Stimulated activated CD4-positive, alpha-beta T cell treated with anti-CD3 and anti-CD28 coated beads, Interleukin-12 subunit alpha, Interleukin-12 subunit beta, amount 100 ng/mL, for 24 hours (primary cell): ENCODE data around the gene KCNS1.

Experiments
- DNase-seq, 2 experiments: peaks; one replicate each; pipeline ENCODE4 v3.0.0-alpha.2; 2020; ENCODE audit warnings: low read depth in 2 of 2

Gene KCNS1

DNA sequence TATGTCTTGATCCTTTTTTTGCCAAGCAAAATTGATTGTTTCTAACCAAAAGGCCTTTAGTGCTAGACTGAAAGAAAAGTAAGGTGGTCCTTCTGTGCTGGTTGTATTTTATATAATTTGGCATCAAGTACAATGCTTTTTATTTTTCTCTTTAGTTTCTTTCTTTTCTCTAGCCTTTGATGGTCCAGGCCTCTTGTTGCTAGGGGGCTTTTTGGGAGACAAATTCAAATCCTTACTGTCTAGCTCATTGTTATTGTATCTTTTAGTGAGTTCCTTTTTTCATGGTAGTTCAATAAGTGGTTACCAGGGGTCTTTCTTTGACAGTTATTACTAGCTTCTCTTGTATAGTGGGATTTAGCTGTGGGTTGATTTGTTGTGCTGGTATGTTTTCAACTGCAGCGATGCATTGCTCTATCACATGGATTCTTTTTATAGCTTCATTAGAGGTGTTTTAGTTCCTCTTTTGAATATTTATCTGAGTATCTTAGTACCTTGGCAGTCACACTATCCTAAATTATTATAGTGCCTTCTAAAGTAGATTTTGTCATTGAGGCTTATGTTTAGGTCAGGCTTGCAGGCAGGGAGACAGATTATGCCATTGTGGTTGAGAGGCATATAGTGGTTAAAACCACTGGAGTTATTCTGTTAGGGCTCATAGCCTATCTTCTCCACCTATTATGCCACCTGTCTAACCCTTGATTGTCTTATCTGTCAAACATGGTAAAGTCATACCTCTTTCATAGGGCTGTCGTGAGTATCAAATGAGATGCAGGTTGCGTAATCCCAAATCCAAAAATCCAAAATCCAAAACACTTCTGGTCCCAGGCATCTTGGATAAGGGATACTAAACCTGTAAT is 49.5 kb downstream of the KCNS1 start:
- DNase-seq = no peak

DNA sequence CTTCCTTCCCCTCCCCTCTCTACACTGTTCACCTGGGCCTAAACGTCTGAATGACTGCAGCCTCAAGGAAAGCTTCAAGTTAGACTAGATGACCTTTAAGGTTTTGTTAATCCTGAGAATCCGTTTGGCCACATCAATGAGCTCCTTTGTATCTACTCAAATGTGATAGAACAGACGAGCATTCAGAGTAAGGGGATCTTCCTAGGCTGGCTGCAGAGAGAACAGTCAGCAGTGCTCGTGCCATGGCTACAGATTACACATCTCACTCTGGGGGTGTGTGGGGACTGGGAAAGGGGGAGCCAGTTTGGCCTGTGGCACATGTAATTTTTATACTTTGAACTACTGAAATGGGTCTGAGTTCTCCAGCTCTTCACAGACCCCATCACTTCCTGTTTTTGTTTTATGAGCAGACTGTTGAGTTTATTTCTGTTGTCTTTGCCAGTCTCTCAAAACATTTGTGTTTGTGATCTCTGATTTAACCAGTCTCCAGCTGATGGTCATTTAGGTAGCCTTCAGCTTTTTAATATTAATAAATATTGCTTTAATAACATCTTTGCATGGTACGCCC is 50.9 kb downstream of the KCNS1 start:
- no peak for DNase-seq

DNA sequence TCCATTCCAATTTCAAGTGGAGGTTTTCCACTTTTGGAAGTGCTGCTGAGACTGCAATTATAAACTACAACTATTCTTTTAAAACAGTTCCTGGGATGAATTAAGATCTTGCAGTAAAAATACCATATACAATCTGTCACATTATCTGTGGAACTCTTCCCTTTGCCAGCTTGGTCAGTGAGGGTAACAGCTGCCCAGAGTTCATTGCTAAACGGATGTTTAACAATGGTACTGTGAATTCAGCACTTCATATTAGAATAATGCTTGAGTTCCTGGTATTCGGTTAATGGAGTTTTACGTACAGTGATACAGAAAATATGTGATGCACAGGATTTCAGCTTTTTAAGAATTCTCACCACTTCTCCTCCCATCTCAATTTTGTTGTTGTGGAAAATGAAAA is 51.5 kb downstream of the KCNS1 start:
- no peak for DNase-seq

DNA sequence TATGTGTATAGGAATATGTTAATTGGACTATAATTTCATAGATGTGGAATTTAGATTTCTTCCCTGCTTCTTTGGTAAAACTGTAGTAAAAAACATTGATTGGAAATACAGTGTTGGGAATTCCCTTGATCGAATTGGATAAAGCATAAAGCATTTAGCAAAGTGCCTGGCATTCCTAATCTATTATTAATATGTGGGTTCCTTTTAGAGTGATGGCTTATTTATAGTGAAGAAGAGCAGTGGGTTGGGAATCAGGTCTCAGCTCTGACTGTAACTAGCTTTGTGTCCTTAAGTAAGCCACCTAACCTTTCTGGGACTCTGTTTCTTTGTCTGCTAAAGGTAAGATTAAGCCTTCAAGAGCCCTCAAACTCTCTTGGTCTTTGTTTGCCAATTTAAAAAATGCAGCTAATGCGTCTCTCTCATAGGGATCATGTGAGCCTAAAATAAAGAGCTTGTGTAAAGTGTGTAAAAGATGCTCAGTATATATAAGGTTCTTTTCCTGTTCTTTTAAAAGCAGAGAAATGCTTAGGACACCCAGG is 53.3 kb downstream of the KCNS1 start:
- no peak for DNase-seq

DNA sequence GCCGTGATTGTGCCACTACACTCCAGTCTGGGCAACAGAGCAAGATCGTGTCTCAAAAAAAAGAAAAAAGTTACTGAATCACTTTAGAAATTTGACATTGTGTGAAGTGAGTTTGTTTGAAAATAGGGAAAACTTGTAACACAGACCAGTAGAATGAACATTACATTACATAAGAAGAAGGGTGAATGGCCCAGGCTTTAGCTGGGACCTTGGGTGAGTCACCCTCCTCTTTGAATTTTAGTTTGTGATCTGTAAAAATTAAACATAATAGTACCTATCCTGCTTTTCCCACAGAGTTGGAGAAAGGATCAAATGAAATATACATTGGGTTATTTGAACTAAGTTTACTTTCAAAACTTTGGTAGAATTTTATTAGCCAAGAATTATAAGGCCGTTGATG is 56.3 kb downstream of the KCNS1 start:
- no peak for DNase-seq

DNA sequence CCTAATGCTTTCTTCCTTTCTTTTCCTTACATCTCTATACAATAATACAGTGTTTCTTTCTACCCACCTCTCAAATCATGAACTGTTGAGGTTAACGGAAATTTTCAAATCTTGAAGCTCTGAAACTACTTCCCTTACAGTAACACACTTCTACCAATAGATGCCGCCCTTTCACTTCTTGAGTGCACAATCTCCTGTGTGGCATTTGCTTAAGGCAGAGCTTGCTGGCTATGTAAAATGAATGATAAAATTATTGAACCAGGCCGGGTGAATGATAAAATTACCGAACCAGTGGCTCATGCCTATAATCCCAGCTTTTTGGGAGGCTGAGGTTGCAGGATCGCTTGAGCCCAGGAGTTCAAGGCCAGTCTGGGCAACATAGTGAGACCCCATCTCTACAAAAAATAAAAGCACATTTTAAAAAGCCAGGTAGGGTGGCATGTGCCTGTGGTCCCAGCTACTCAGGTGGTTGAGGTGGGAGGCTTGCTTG is 56.8 kb downstream of the KCNS1 start:
- no peak for DNase-seq

DNA sequence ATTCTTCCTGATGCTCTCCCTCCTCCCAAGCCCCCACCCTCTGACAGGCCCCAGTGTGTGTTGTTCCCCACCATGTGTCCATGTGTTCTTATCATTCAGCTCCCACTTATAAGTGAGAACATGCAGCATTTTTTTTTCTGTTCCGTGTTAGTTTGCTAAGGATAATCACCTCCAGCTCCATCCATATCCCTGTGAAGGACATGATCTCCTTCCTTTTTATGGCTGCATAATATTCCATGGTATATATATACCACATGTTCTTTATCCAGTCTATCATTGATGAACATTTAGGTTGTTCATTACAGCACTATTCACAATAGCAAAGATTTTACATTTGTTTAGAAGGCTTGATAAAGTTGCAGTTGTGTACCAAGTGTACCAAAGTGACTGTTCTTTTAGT is 57.9 kb downstream of the KCNS1 start:
- no peak for DNase-seq
